ENCODE data around the gene ITGA6. TPM values are rescaled to one million over a fixed set of nuclear protein-coding genes. Genes with fewer than 3 reads are reported as not detected.

Gene ITGA6
- polyA plus RNA-seq, 2 of the 4 experiments (the other 2 are of a cell fraction) = 25.7 to 27.7 TPM

GRCh38 chr2:172472446-172473033, 45.2 kb downstream of the ITGA6 start:
- Histone ChIP-seq H3K9me3 (no peaks in the 10 kb centered on the region), H3K4me1 (no peaks in the 10 kb centered on the region), H3K4me3 (no peak overlapping the region), H3K4me2 (no peak overlapping the region), H3K27ac (no peak overlapping the region)
- WGBS (ENCODE audit: missing lambda C conversion rate) = 85% methylated on average over 12 of the region's 12 CpGs
- FAIRE-seq = no peak
- TF ChIP-seq HMGXB4 (CRISPR knock-in tag; IDR thresholded peaks at IDR 0.05; ENCODE audit: borderline replicate concordance) (no peak), HOXA7 (CRISPR knock-in tag; IDR thresholded peaks at IDR 0.05) (no peak), HDAC2 (IDR thresholded peaks at IDR 0.05) (no peak), TP53 (CRISPR knock-in tag; IDR thresholded peaks at IDR 0.05) (no peak), JUN (IDR thresholded peaks at IDR 0.05) (no peak), MYC (IDR thresholded peaks at IDR 0.05; ENCODE audit: borderline replicate concordance, low read length) (no peak), BHLHE40 (IDR thresholded peaks at IDR 0.05; ENCODE audit: low read depth, low read length) (no peak), POLR2A (IDR thresholded peaks at IDR 0.05; ENCODE audit: low read length) (no peak)
- CTCF ChIA-PET = interaction anchor here (1.9 to 3.9 kb wide), 3 partner anchors 11 to 300 kb away, joined by 9 to 27 read pairs (median 24); no protein-coding TSS in a partner anchor
- POLR2A ChIA-PET = no interaction called here
- no peak for DNase-seq (ENCODE audit: low read depth in 1 of 2, low spot score in 1 of 2)
- ATAC-seq = no peak

GRCh38 chr2:172473167-172473566, 45.8 kb downstream of the ITGA6 start:
- DNase-seq (ENCODE audit: low read depth in 1 of 2, low spot score in 1 of 2) = no peak
- ChIA-PET POLR2A (no interaction called here), CTCF (interaction anchor here (1.9 to 3.9 kb wide), 3 partner anchors 11 to 301 kb away, joined by 9 to 27 read pairs (median 24); no protein-coding TSS in a partner anchor)
- H3K4me3 ChIP-seq = no peak overlapping the region
- no peak overlapping the region for H3K4me2 ChIP-seq
- ATAC-seq = no peak
- FAIRE-seq = no peak
- no peaks in the 10 kb centered on the region for H3K9me3 ChIP-seq
- no peak for TF ChIP-seq NR3C1 (IDR thresholded peaks at IDR 0.05)
- H3K27ac ChIP-seq = no peak overlapping the region
- H3K4me1 ChIP-seq = no peaks in the 10 kb centered on the region

- DNase-seq (ENCODE audit: low read depth in 1 of 2, low spot score in 1 of 2) (no peak), ATAC-seq (no peak; a peak in 1 of 6 replicates), FAIRE-seq (no peak)
- Histone ChIP-seq H3K4me2 (no peak overlapping the region), H3K9me3 (no peaks in the 10 kb centered on the region), H3K27ac (no peak overlapping the region), H3K4me3 (no peak overlapping the region), H3K4me1 (no peaks in the 10 kb centered on the region)
- WGBS (ENCODE audit: missing lambda C conversion rate) = 85% methylated on average over 8 of the region's 8 CpGs
- POLR2A ChIA-PET = no interaction called here
- no peak for TF ChIP-seq RNF2 (IDR thresholded peaks at IDR 0.05; ENCODE audit: borderline replicate concordance, low read depth)
- no peak for TF ChIP-seq TP53 (CRISPR knock-in tag; IDR thresholded peaks at IDR 0.05)
- no peak for TF ChIP-seq HOXA7 (CRISPR knock-in tag; IDR thresholded peaks at IDR 0.05)
- no peak for TF ChIP-seq ZC3H11A (IDR thresholded peaks at IDR 0.05)
- CTCF ChIA-PET = interaction anchor here (1.5 kb wide), 1 partner anchor 17 kb away, joined by 3 read pairs; no protein-coding TSS in a partner anchor
These were observed 51.0 kb downstream of the ITGA6 start for GRCh38 chr2:172478353-172478752.

- ChIA-PET POLR2A (no interaction called here), CTCF (interaction anchor here (0.8 to 3.6 kb wide), 4 partner anchors 14 to 308 kb away, joined by 3 to 16 read pairs (median 3); no protein-coding TSS in a partner anchor)
- FAIRE-seq = no peak
- no peak overlapping the region for H3K4me2 ChIP-seq
- H3K27ac ChIP-seq = no peak overlapping the region
- no peak for DNase-seq (ENCODE audit: low read depth in 1 of 2, low spot score in 1 of 2)
- H3K4me3 ChIP-seq = no peak overlapping the region
- WGBS (ENCODE audit: missing lambda C conversion rate) = 78% methylated on average over 12 of the region's 12 CpGs
- H3K9me3 ChIP-seq = no peaks in the 10 kb centered on the region
- no peak for ATAC-seq
- H3K4me1 ChIP-seq = no peaks in the 10 kb centered on the region
- no peak for TF ChIP-seq HES2 (IDR thresholded peaks at IDR 0.05)
- no peak for TF ChIP-seq HOXB5 (CRISPR knock-in tag; IDR thresholded peaks at IDR 0.05)
- TF ChIP-seq MYC (IDR thresholded peaks at IDR 0.05; ENCODE audit: borderline replicate concordance, low read length) = no peak
- no peak for TF ChIP-seq BCL3 (IDR thresholded peaks at IDR 0.05)
- no peak for TF ChIP-seq POLR2AphosphoS2 (conservative IDR thresholded peaks at IDR 0.05; ENCODE audit: low read length)
- TF ChIP-seq CBX8 (IDR thresholded peaks at IDR 0.05) = no peak
- no peak for TF ChIP-seq POLR2A (IDR thresholded peaks at IDR 0.05; ENCODE audit: low read length)
- TF ChIP-seq HMGXB4 (CRISPR knock-in tag; IDR thresholded peaks at IDR 0.05; ENCODE audit: borderline replicate concordance) = no peak
- TF ChIP-seq TFCP2L1 (CRISPR knock-in tag; IDR thresholded peaks at IDR 0.05) = no peak
- no peak for TF ChIP-seq KDM1A (IDR thresholded peaks at IDR 0.05; ENCODE audit: low read depth)
- TF ChIP-seq PBX3 (IDR thresholded peaks at IDR 0.05) = no peak
- TF ChIP-seq PHF8 (IDR thresholded peaks at IDR 0.05; ENCODE audit: borderline replicate concordance, low read depth) = no peak
- no peak for TF ChIP-seq GATA3 (IDR thresholded peaks at IDR 0.05; ENCODE audit: borderline replicate concordance)
- no peak for TF ChIP-seq HEYL (CRISPR knock-in tag; IDR thresholded peaks at IDR 0.05)
- TF ChIP-seq CHD2 (IDR thresholded peaks at IDR 0.05; ENCODE audit: low read length, partially characterized antibody) = no peak
These were observed 53.2 kb downstream of the ITGA6 start for GRCh38 chr2:172480301-172481218.

All from A549 (cell line).